Endothelial cell of umbilical vein (primary cell): Measurements from ENCODE around the gene CNKSR3. TPM values are rescaled to one million over a fixed set of nuclear protein-coding genes. Genes with fewer than 3 reads are reported as not detected.

Experiments
- BruUV-seq: library from RNA; stranded (reverse); fragments of 400-500 nt; replicated peaks from 2 replicates; lab custom pipeline; 2021; lab: Mats Ljungman, UMichigan
- CTCF ChIA-PET: fragments of 300-600, 350-600 bp; sonication (Branson Sonifier 250); formaldehyde crosslinking; loops from one replicate; lab custom pipeline; 2021; ENCODE audit warnings: antibody characterized with exemption, inconsistent platforms; lab: Charles Lee
- POLR2A ChIA-PET: fragments of 300-600, 350-600 bp; sonication (Branson Sonifier 250); formaldehyde crosslinking; loops from one replicate; lab custom pipeline; 2021; ENCODE audit warnings: antibody characterized with exemption, inconsistent platforms; lab: Charles Lee
- DNase-seq: peaks from one replicate; pipeline ENCODE4 v3.0.0-alpha.2; 2011; ENCODE audit warnings: low read depth, low spot score
- FAIRE-seq: peaks from 2 replicates; lab custom pipeline; 2011; peaks lifted over from hg19 to GRCh38; lab: Jason Lieb, UNC
- H2AFZ ChIP-seq: 2 replicates; pipeline ENCODE4 v1.6.0; 2012; ENCODE audit warnings: low read depth, low read length, control low read depth, inconsistent platforms
- H3K27ac ChIP-seq: 2 replicates; pipeline ENCODE4 v1.5.1; 2011; ENCODE audit warnings: low read depth, mild to moderate bottlenecking, control low read depth, low read length, moderate library complexity; ENCODE audit not compliant: insufficient read depth
- H3K27me3 ChIP-seq, 2 experiments: 2 replicates each; pipeline versions ENCODE4 v1.6.0 to v1.6.1; 2011; ENCODE audit warnings: low read length in 2 of 2, mixed read lengths in 1 of 2; ENCODE audit not compliant: control insufficient read depth in 2 of 2, insufficient read depth in 2 of 2
- H3K36me3 ChIP-seq, 2 experiments: 2 replicates in 1 of 2; 3 replicates in 1 of 2; pipeline ENCODE4 v1.5.1; 2011; ENCODE audit warnings: low read length in 2 of 2, mild to moderate bottlenecking in 1 of 2, moderate library complexity in 1 of 2; ENCODE audit not compliant: control insufficient read depth in 2 of 2, insufficient read depth in 2 of 2; ENCODE audit errors: extremely low read depth in 1 of 2
- H3K4me1 ChIP-seq: 3 replicates; pipeline ENCODE4 v1.5.1; 2011; ENCODE audit warnings: mild to moderate bottlenecking, low read length; ENCODE audit not compliant: control insufficient read depth, insufficient read depth; ENCODE audit errors: extremely low read depth
- H3K4me2 ChIP-seq: 2 replicates; pipeline ENCODE4 v1.6.1; 2011; ENCODE audit warnings: low read length, control low read depth, mixed read lengths; ENCODE audit not compliant: insufficient read depth
- H3K4me3 ChIP-seq, 3 experiments: fragments of 200-600 bp in 1 of 3; sonication (generic), shearing (Covaris generic) in 1 of 3; replicated peaks in 1 of 3; 2 replicates each; pipeline ENCODE4 v1.5.1; 2011 to 2016; ENCODE audit warnings: control low read depth in 3 of 3, low read length in 3 of 3, mild to moderate bottlenecking in 2 of 3, inconsistent platforms in 1 of 3, low read depth in 1 of 3, moderate library complexity in 1 of 3; ENCODE audit not compliant: insufficient read depth in 1 of 3
- H3K79me2 ChIP-seq: 2 replicates; pipeline ENCODE4 v1.6.0; 2012; ENCODE audit warnings: low read length, inconsistent platforms; ENCODE audit not compliant: control insufficient read depth, insufficient read depth
- H3K9ac ChIP-seq: replicated peaks from 2 replicates; pipeline ENCODE3; 2011; ENCODE audit warnings: low read length, control low read depth; ENCODE audit not compliant: insufficient read depth; ENCODE audit errors: extremely low read depth
- H3K9me1 ChIP-seq: replicated peaks from 3 replicates; pipeline ENCODE4 v1.6.0; 2011; ENCODE audit warnings: mild to moderate bottlenecking, low read length; ENCODE audit not compliant: control insufficient read depth, insufficient read depth; ENCODE audit errors: extremely low read depth
- H3K9me3 ChIP-seq: replicated peaks from 2 replicates; pipeline ENCODE4 v1.5.1; 2012; ENCODE audit warnings: low read length, inconsistent platforms; ENCODE audit not compliant: control insufficient read depth, insufficient read depth
- H4K20me1 ChIP-seq: replicated peaks from 2 replicates; pipeline ENCODE3; 2011; ENCODE audit warnings: mild to moderate bottlenecking, low read length; ENCODE audit not compliant: control insufficient read depth, insufficient read depth; ENCODE audit errors: extremely low read depth
- GATA2 ChIP-seq: IDR thresholded peaks from 2 replicates; pipeline ENCODE4 v1.7.0; 2011; ENCODE audit warnings: low read depth, mild to moderate bottlenecking, moderate library complexity, mixed read lengths, low read length; ENCODE audit not compliant: insufficient read length, insufficient read depth
- MYC ChIP-seq: IDR thresholded peaks from one replicate; pipeline ENCODE4 v1.6.1; 2011; ENCODE audit warnings: mild to moderate bottlenecking, low read depth, low read length
- POLR2A ChIP-seq: IDR thresholded peaks from 2 replicates; pipeline ENCODE4 v1.6.1; 2012; ENCODE audit warnings: low read depth, mild to moderate bottlenecking, control low read depth, low read length
- dilution Hi-C: fragments of 300-500 bp; cut with MboI; formaldehyde crosslinking; loops from one replicate; pipeline ENCODE4 v1.15.0; 2019; ENCODE audit warnings: low sequenced_read_pairs; ENCODE audit not compliant: extremely low pct_ligation_motif_present
- intact Hi-C: fragments of 100-400 bp; cut with micrococcal nuclease; formaldehyde crosslinking; loops from one replicate; pipeline ENCODE4 v1.10.0; 2022
- polyA plus RNA-seq, 4 experiments: library from polyadenylated mRNA; depleted of rRNA in 3 of 4; stranded (reverse) in 3 of 4; unstranded in 1 of 4; fragments of >200 nt; gene quantifications; 2 replicates each; pipeline versions ENCODE4 v1.2.1 to v1.2.3, GENCODE V29; 2011 to 2012; ENCODE audit warnings: missing spikeins in 1 of 4
- total RNA-seq: library from RNA; stranded (reverse); gene quantifications from 2 replicates; pipeline ENCODE4 v1.2.3, GENCODE V29; 2021
- TF ChIP-seq, protein P1 (sequence below), 2 donors: IDR thresholded peaks; 1 replicate in 1 of 2; 2 replicates in 1 of 2; pipeline ENCODE4 v1.5.1; 2011; ENCODE audit warnings: low read length in 2 of 2, mild to moderate bottlenecking in 2 of 2, moderate library complexity in 2 of 2, control low read depth in 1 of 2, inconsistent platforms in 1 of 2, low read depth in 1 of 2; ENCODE audit not compliant: insufficient read depth in 1 of 2; ENCODE audit errors: extremely low read depth in 1 of 2

The CNKSR3 gene
- total and polyA plus RNA-seq, 2 donors (not counting 3 experiments of a cell fraction or from before 2014, with no cell fraction given), result 2.3 to 15.6 TPM

DNA sequence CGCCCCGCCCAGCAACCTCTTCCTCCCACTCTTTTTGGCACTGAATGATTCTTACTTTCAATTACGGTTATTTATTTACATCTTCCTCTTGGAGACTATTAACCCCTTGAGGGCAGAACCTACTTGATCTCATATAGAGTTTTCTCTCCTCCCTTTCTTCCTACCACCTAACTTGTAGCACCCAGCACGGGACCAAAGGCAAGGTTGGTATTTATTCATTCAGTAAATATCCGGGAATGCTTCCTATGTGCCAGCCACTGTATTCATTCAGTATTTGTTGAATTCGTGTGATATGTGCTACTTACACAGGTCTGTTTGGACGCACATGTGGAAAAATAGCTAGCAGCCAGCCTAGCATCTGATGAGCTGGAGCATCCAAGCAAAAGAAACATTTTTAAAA is 1.3 kb upstream of the CNKSR3 start:
- BruUV-seq, result TSS peak; percentile 3
- H2AFZ ChIP-seq, result no peak overlapping the region
- H3K4me1 ChIP-seq, result peaks cover 28% of the 10 kb centered on the region
- dilution Hi-C loops (no loop called here), intact Hi-C loops (loop anchor here (2.0 kb wide), 5 partner anchors 29 to 357 kb away; no protein-coding TSS in a partner anchor)
- no peak for FAIRE-seq
- no peaks in the 10 kb centered on the region for H3K36me3 ChIP-seq
- no peak for TF ChIP-seq GATA2
- no peak for TF ChIP-seq MYC
- no peaks in the 10 kb centered on the region for H4K20me1 ChIP-seq
- H3K4me2 ChIP-seq, result no peak overlapping the region
- no peak overlapping the region for H3K9ac ChIP-seq
- H3K9me3 ChIP-seq, result no peaks in the 10 kb centered on the region
- peaks cover 2% of the 10 kb centered on the region for H3K79me2 ChIP-seq
- ChIA-PET POLR2A (interaction anchor here (0.6 to 2.4 kb wide), 4 partner anchors 64 to 139 kb away, joined by 3 to 5 read pairs (median 3); no protein-coding TSS in a partner anchor), CTCF (interaction anchor here (0.9 to 4.1 kb wide), 8 partner anchors 12 to 356 kb away, joined by 3 to 62 read pairs (median 4); no protein-coding TSS in a partner anchor)
- no peaks in the 10 kb centered on the region for H3K27me3 ChIP-seq
- no peak for DNase-seq
- no peaks in the 10 kb centered on the region for H3K9me1 ChIP-seq
- H3K4me3 ChIP-seq, result no peak overlapping the region
- H3K27ac ChIP-seq, result no peak overlapping the region

DNA sequence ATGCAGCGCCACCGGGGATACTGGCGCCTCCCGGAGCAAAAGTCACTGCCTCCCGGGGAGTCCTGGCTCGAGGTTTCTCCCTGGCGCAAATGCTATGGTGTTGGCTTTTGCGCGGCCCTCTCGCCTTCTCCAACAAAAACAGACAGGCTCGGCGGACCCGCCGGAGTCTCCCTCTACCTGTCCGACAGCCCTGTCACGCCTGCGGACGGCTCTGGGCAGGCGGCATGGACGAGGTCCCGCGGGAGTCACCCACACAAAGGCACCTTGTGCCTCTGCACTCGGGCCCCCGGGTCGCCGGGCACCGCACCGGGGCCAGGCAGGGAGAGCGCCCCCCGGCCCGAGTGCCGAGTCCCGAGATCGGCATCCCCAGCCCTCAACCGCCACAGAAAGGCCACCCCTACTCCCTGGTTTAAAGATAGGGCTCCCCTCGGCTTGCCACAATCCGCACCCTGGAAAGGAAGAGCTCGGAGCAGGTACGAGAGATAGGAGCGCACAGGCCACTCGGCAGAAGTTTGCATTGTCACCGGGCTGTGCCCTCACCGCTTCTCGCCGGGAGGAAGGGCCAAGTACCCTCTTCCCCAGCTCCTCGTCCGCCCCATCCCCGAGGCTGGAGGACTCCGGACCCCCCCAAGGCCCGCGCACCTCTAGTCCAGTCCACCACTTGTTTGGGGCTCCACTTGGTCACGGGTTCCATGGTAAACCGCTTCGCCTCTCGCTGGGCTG is 903 bp downstream of the CNKSR3 start:
- intact Hi-C loops, result loop anchor here (1.0 to 2.0 kb wide), 11 partner anchors 27 to 355 kb away; no protein-coding TSS in a partner anchor

More for the DNA sequence above, 903 bp downstream of the CNKSR3 start:
- Histone ChIP-seq H3K9me1 (no peaks in the 10 kb centered on the region), H3K4me1 (peaks cover 15% of the 10 kb centered on the region), H3K79me2 (peaks cover 2% of the 10 kb centered on the region), H3K27me3 (no peaks in the 10 kb centered on the region), H3K4me3 (peak overlapping the region; percentile 64 to 79 (median 78)), H4K20me1 (no peaks in the 10 kb centered on the region), H2AFZ (peak overlapping the region; percentile 86), H3K4me2 (peak overlapping the region; percentile 78), H3K27ac (peak overlapping the region; percentile 77), H3K36me3 (no peaks in the 10 kb centered on the region), H3K9me3 (no peaks in the 10 kb centered on the region), H3K9ac (peak overlapping the region; percentile 83)
- no peak for TF ChIP-seq POLR2A
- TF ChIP-seq, protein P1, sequence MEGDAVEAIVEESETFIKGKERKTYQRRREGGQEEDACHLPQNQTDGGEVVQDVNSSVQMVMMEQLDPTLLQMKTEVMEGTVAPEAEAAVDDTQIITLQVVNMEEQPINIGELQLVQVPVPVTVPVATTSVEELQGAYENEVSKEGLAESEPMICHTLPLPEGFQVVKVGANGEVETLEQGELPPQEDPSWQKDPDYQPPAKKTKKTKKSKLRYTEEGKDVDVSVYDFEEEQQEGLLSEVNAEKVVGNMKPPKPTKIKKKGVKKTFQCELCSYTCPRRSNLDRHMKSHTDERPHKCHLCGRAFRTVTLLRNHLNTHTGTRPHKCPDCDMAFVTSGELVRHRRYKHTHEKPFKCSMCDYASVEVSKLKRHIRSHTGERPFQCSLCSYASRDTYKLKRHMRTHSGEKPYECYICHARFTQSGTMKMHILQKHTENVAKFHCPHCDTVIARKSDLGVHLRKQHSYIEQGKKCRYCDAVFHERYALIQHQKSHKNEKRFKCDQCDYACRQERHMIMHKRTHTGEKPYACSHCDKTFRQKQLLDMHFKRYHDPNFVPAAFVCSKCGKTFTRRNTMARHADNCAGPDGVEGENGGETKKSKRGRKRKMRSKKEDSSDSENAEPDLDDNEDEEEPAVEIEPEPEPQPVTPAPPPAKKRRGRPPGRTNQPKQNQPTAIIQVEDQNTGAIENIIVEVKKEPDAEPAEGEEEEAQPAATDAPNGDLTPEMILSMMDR (IDR thresholded peaks at IDR 0.05; ENCODE audit: extremely low read depth in 1 of 2, insufficient read depth in 1 of 2, low read depth in 1 of 2, low read length in 2 of 2), result peak in 1 of 2 donors; percentile 0
- no TSS peak for BruUV-seq
- ChIA-PET CTCF (interaction anchor here (0.9 to 4.1 kb wide), 8 partner anchors 10 to 355 kb away, joined by 3 to 62 read pairs (median 5); no protein-coding TSS in a partner anchor), POLR2A (interaction anchor here (0.8 to 2.4 kb wide), 3 partner anchors 9 to 110 kb away, joined by 4 to 5 read pairs (median 4); no protein-coding TSS in a partner anchor)
- FAIRE-seq (no peak), DNase-seq (peak; percentile 35)
- dilution Hi-C loops, result no loop called here
